Esophagus squamous epithelium (tissue), 4 donors: ENCODE measurements around the gene DCHS1.

Experiments
- CTCF ChIP-seq, 6 experiments: fragments of 450-650 bp in 4 of 6; fragments of 200-600 bp in 2 of 6; sonication (generic) in 2 of 6; IDR thresholded peaks; one replicate each; pipeline ENCODE4 v1.5.1; 2016 to 2019; ENCODE audit warnings: antibody characterized with exemption in 6 of 6, mild to moderate bottlenecking in 4 of 6, moderate library complexity in 4 of 6
- POLR2A ChIP-seq, 4 donors: fragments of 450-650 bp; IDR thresholded peaks; one replicate each; pipeline ENCODE4 v1.6.1; 2017; ENCODE audit warnings: antibody characterized with exemption in 4 of 4, mild to moderate bottlenecking in 4 of 4, moderate library complexity in 3 of 4

- TF ChIP-seq CTCF (IDR thresholded peaks at IDR 0.05) (no peak), POLR2A (IDR thresholded peaks at IDR 0.05) (no peak)
These were observed 9.5 kb downstream of the DCHS1 start for GRCh38 chr11:6646071-6646470.
